HepG2 (cell line): ENCODE data around the gene NOS1. TPM values are rescaled to one million over a fixed set of nuclear protein-coding genes. Genes with fewer than 3 reads are reported as not detected.
A peak's percentile ranks its signal among the peaks of the same experiment; 100 is the strongest.

Experiments used
- ATAC-seq: fragments of 200-7000 bp; cut with Tn5 transposase; 3 replicates; pipeline ENCODE4 v1.9.1; 2020; ENCODE audit warnings: mild to moderate bottlenecking, moderate library complexity
- BruUV-seq: library from RNA; stranded (reverse); fragments of 400-500 nt; replicated peaks from 2 replicates; lab custom pipeline; 2021; lab: Mats Ljungman, UMichigan
- CTCF ChIA-PET: fragments of 300-600 bp; formaldehyde crosslinking; extraction: SDS; loops from one replicate; lab custom pipeline; 2021; ENCODE audit warnings: low total read pairs, inconsistent platforms, low intra/inter-chr PET ratio; lab: Yijun Ruan, JAX
- POLR2A ChIA-PET: fragments of 350-600 bp; sonication (Branson Sonifier 250); formaldehyde crosslinking; loops from one replicate; lab custom pipeline; 2020; ENCODE audit warnings: antibody characterized with exemption, inconsistent platforms; lab: Yijun Ruan, JAX
- DNase-seq: peaks from one replicate; pipeline ENCODE4 v3.0.0-alpha.2; 2015; ENCODE audit warnings: low spot score
- FAIRE-seq: peaks from 3 replicates; lab custom pipeline; 2011; peaks lifted over from hg19 to GRCh38; lab: Jason Lieb, UNC
- H2AFZ ChIP-seq: one replicate; pipeline ENCODE4 v1.6.1; 2011; ENCODE audit warnings: low read length, inconsistent platforms
- H3K27ac ChIP-seq: fragments of 300-600 bp; 3 replicates; pipeline ENCODE4 v1.8.0; 2011; ENCODE audit warnings: mixed run types, mild to moderate bottlenecking, mixed read lengths, low read length, inconsistent platforms; ENCODE audit not compliant: insufficient read depth; ENCODE audit errors: extremely low read length
- H3K27me3 ChIP-seq, 2 experiments: fragments of 200-600 bp in 1 of 2; 2 replicates in 1 of 2; 3 replicates in 1 of 2; pipeline versions ENCODE4 v1.6.0 to v1.8.0; 2011; ENCODE audit warnings: low read length in 2 of 2, mild to moderate bottlenecking in 2 of 2, moderate library complexity in 2 of 2, inconsistent platforms in 1 of 2; ENCODE audit not compliant: insufficient read depth in 2 of 2, control insufficient read depth in 1 of 2
- H3K36me3 ChIP-seq, 2 experiments: fragments of 200-600 bp in 1 of 2; replicated peaks in 1 of 2; 2 replicates in 1 of 2; 3 replicates in 1 of 2; pipeline versions ENCODE4 v1.5.1 to v1.8.0; 2011; ENCODE audit warnings: low read length in 2 of 2, inconsistent platforms in 1 of 2; ENCODE audit not compliant: insufficient read depth in 2 of 2, control insufficient read depth in 1 of 2
- H3K4me1 ChIP-seq: 2 replicates; pipeline ENCODE4 v1.5.1; 2012; ENCODE audit warnings: low read length, inconsistent platforms; ENCODE audit not compliant: insufficient read depth
- H3K4me2 ChIP-seq: 2 replicates; pipeline ENCODE4 v1.6.0; 2011; ENCODE audit warnings: low read depth, low read length, inconsistent platforms
- H3K4me3 ChIP-seq, 3 experiments: fragments of 200-600 bp in 1 of 3; sonication (generic), shearing (Covaris generic) in 1 of 3; replicated peaks in 1 of 3; 2 replicates each; pipeline ENCODE4 v1.5.1; 2011 to 2016; ENCODE audit warnings: low read length in 3 of 3, inconsistent platforms in 2 of 3, low read depth in 2 of 3, mild to moderate bottlenecking in 2 of 3, control low read depth in 1 of 3, mixed read lengths in 1 of 3; ENCODE audit not compliant: insufficient read depth in 1 of 3
- H3K79me2 ChIP-seq: one replicate; pipeline ENCODE4 v1.6.1; 2011; ENCODE audit warnings: low read length, inconsistent platforms; ENCODE audit not compliant: insufficient read depth
- H3K9ac ChIP-seq: 2 replicates; pipeline ENCODE4 v1.6.0; 2011; ENCODE audit warnings: mild to moderate bottlenecking, low read depth, low read length, inconsistent platforms; ENCODE audit not compliant: insufficient read depth
- H3K9me3 ChIP-seq: 2 replicates; pipeline ENCODE4 v1.5.1; 2012; ENCODE audit warnings: mild to moderate bottlenecking, low read length
- H4K20me1 ChIP-seq: 2 replicates; pipeline ENCODE4 v1.6.0; 2011; ENCODE audit warnings: inconsistent platforms, mild to moderate bottlenecking, low read length, moderate library complexity; ENCODE audit not compliant: insufficient read depth
- ADNP ChIP-seq: sonication (generic); formaldehyde crosslinking; IDR thresholded peaks from 2 replicates; pipeline ENCODE4 v1.4.0; 2020; ENCODE audit warnings: missing genetic modification reagents
- CHD2 ChIP-seq: IDR thresholded peaks from 2 replicates; pipeline ENCODE4 v1.6.1; 2011; ENCODE audit warnings: low read depth, low read length, improper control_type of control experiment
- KLF12 ChIP-seq: sonication (generic); formaldehyde crosslinking; IDR thresholded peaks from 2 replicates; pipeline ENCODE4 v1.4.0; 2020; ENCODE audit warnings: missing genetic modification reagents, borderline replicate concordance
- PCBP2 ChIP-seq: fragments of 200-400 bp; formaldehyde crosslinking; optimal IDR thresholded peaks from 2 replicates; pipeline ENCODE3; 2018; ENCODE audit warnings: low read length, low read depth; ENCODE audit not compliant: poor library complexity, severe bottlenecking
- REPIN1 ChIP-seq: sonication (generic); formaldehyde crosslinking; IDR thresholded peaks from 2 replicates; pipeline ENCODE4 v1.8.0; 2022; ENCODE audit warnings: missing genetic modification reagents, low read depth, mild to moderate bottlenecking, borderline replicate concordance
- RXRB ChIP-seq: IDR thresholded peaks from 2 replicates; pipeline ENCODE4 v1.6.1; 2016; ENCODE audit warnings: borderline replicate concordance, missing genetic modification reagents, missing compliant biosample characterization
- TBX2 ChIP-seq: sonication (generic); formaldehyde crosslinking; IDR thresholded peaks from 2 replicates; pipeline ENCODE4 v1.5.0; 2020; ENCODE audit warnings: missing genetic modification reagents, mild to moderate bottlenecking, borderline replicate concordance
- YEATS2 ChIP-seq: sonication (generic); formaldehyde crosslinking; IDR thresholded peaks from 2 replicates; pipeline ENCODE4 v1.4.0; 2020; ENCODE audit warnings: missing genetic modification reagents, borderline replicate concordance
- ZMYM3 ChIP-seq: sonication (generic); formaldehyde crosslinking; IDR thresholded peaks from 2 replicates; pipeline ENCODE4 v1.5.1; 2020; ENCODE audit warnings: mild to moderate bottlenecking, missing genetic modification reagents
- ZNF577 ChIP-seq: sonication (generic); formaldehyde crosslinking; IDR thresholded peaks from 2 replicates; pipeline ENCODE4 v1.4.0; 2020; ENCODE audit warnings: mild to moderate bottlenecking, low read depth, missing genetic modification reagents, borderline replicate concordance
- ZNF605 ChIP-seq: sonication (generic); formaldehyde crosslinking; IDR thresholded peaks from 2 replicates; pipeline ENCODE4 v1.8.0; 2022; ENCODE audit warnings: mild to moderate bottlenecking, missing genetic modification reagents
- ZNF615 ChIP-seq: sonication (generic); formaldehyde crosslinking; IDR thresholded peaks from 2 replicates; pipeline ENCODE4 v1.5.0; 2020; ENCODE audit warnings: mild to moderate bottlenecking, missing genetic modification reagents, borderline replicate concordance
- ZNF629 ChIP-seq: sonication (generic); formaldehyde crosslinking; conservative IDR thresholded peaks from 2 replicates; pipeline ENCODE4 v1.5.0; 2020; ENCODE audit warnings: missing genetic modification reagents
- ZNF766 ChIP-seq: sonication (generic); formaldehyde crosslinking; IDR thresholded peaks from 2 replicates; pipeline ENCODE4 v1.5.0; 2020; ENCODE audit warnings: missing genetic modification reagents, borderline replicate concordance
- WGBS: methylation state at CpG from one replicate; pipeline ENCODE4 v1.1.6; 2017; ENCODE audit warnings: low lambda C conversion rate; 5-methylcytosine and 5-hydroxymethylcytosine counted together
- in situ Hi-C: cut with HindIII; loops from 2 replicates; pipeline ENCODE4 v1.10.0; 2017; ENCODE audit warnings: low pct_unique_long_range_greater_than_20kb; ENCODE audit not compliant: extremely low pct_ligation_motif_present
- intact Hi-C: fragments of 100-400 bp; cut with micrococcal nuclease; formaldehyde crosslinking; loops from one replicate; pipeline ENCODE4 v1.10.0; 2022; ENCODE audit not compliant: unreplicated experiment
- polyA plus RNA-seq, 8 experiments: library from polyadenylated mRNA; depleted of rRNA in 3 of 8; stranded (reverse) in 7 of 8; unstranded in 1 of 8; fragments of >200 nt; fragmentation: Illumina TruSeq in 4 of 8; extraction: Trizol in 4 of 8; gene quantifications; 2 replicates each; pipeline versions ENCODE4 v1.2.1 to v1.2.3, GENCODE V29; 2011 to 2016; ENCODE audit warnings: low read depth in 4 of 8, missing spikeins in 1 of 8, mixed read lengths in 1 of 8; ENCODE audit not compliant: insufficient read depth in 1 of 8
- total RNA-seq, 5 experiments: library from RNA; depleted of rRNA; stranded (reverse); fragments of >200 nt; fragmentation: Illumina TruSeq; extraction: Trizol; gene quantifications; 2 replicates each; pipeline ENCODE4 v1.2.3, GENCODE V29; 2016; ENCODE audit warnings: low read depth in 1 of 5
- TF ChIP-seq, protein P1 (sequence below): sonication (generic); formaldehyde crosslinking; IDR thresholded peaks from 2 replicates; pipeline ENCODE4 v1.5.0; 2020; ENCODE audit warnings: missing genetic modification reagents, mild to moderate bottlenecking, borderline replicate concordance
- TF ChIP-seq, protein P2 (sequence below): sonication (generic); formaldehyde crosslinking; IDR thresholded peaks from 2 replicates; pipeline ENCODE4 v1.5.1; 2020; ENCODE audit warnings: mild to moderate bottlenecking, missing genetic modification reagents
- TF ChIP-seq, protein P3 (sequence below): sonication (generic); formaldehyde crosslinking; IDR thresholded peaks from 2 replicates; pipeline ENCODE4 v1.5.0; 2020; ENCODE audit warnings: missing genetic modification reagents

NOS1 gene
- total and polyA plus RNA-seq, 2 of the 13 experiments (the other 11 are each of a cell fraction or from before 2014, with no cell fraction given) = not detected

DNA sequence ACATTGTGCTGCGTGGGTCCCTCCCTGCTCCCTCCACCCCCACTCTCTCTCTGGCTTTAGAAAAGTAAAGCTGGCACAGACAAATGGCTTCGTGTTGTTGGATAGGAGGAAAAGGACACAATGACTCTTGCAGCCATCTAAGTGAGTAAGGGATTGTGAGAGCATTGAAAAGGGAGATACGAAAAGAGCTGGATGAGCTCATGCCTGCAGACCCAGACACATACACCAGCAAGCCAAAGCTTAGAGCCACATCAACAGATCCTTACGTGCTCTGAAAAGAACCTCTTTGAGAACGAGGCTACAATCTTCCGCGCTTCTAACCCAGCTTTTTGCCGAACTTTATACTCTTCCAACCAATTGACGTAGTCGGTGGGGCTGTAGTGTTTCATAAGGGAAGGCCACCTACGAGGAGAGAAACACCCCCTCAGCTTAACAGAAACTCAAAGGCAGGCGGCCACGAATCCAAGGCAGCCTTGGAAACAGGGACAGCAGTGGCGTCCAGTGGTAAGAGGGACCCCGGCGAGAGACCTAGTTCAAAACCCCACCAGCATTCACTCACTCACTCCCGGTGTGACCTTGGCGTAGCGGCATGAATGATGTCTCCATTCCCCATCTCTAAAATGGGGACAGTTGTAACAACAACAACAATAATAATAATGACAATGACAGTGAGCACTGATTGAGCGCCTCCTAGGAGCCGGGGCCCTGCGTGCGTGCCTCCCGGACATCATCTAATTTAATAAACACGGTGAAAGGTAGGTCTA, 172.3 kb downstream of the NOS1 start:
- Histone ChIP-seq H3K9ac (peak overlapping the region; percentile 87), H3K4me1 (peaks cover 37% of the 10 kb centered on the region), H3K36me3 (peaks cover 0 to 17% of the 10 kb centered on the region in 2 experiments; a peak in 3 of 5 replicates), H3K9me3 (no peaks in the 10 kb centered on the region), H3K4me3 (peak overlapping the region; percentile 82 to 100 (median 92)), H2AFZ (no peak overlapping the region), H3K27me3 (no peaks in the 10 kb centered on the region; a peak in 1 of 5 replicates), H3K79me2 (peaks cover 22% of the 10 kb centered on the region), H3K4me2 (peak overlapping the region; percentile 96), H4K20me1 (peaks cover 7% of the 10 kb centered on the region), H3K27ac (peak overlapping the region; percentile 70)
- in situ Hi-C loops (no loop called here), intact Hi-C loops (no loop called here)
- TF ChIP-seq REPIN1 = peak; percentile 95
- TF ChIP-seq, protein P1, sequence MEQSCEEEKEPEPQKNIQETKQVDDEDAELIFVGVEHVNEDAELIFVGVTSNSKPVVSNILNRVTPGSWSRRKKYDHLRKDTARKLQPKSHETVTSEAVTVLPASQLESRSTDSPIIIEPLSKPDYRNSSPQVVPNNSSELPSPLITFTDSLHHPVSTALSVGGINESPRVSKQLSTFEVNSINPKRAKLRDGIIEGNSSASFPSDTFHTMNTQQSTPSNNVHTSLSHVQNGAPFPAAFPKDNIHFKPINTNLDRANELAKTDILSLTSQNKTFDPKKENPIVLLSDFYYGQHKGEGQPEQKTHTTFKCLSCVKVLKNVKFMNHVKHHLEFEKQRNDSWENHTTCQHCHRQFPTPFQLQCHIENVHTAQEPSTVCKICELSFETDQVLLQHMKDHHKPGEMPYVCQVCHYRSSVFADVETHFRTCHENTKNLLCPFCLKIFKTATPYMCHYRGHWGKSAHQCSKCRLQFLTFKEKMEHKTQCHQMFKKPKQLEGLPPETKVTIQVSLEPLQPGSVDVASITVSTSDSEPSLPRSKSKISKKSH (CRISPR knock-in tag) = no peak
- TF ChIP-seq ZNF766 (CRISPR knock-in tag) = peak; percentile 34; the same call in 1 of the 2 replicates
- no peak for TF ChIP-seq TBX2 (CRISPR knock-in tag)
- no peak for TF ChIP-seq CHD2
- 0 out of 2 replicates have a peak, but pooled peaks have one; percentile 13 for TF ChIP-seq KLF12 (CRISPR knock-in tag)
- no peak for TF ChIP-seq YEATS2 (CRISPR knock-in tag)
- TF ChIP-seq PCBP2 = no peak
- TF ChIP-seq, protein P2, sequence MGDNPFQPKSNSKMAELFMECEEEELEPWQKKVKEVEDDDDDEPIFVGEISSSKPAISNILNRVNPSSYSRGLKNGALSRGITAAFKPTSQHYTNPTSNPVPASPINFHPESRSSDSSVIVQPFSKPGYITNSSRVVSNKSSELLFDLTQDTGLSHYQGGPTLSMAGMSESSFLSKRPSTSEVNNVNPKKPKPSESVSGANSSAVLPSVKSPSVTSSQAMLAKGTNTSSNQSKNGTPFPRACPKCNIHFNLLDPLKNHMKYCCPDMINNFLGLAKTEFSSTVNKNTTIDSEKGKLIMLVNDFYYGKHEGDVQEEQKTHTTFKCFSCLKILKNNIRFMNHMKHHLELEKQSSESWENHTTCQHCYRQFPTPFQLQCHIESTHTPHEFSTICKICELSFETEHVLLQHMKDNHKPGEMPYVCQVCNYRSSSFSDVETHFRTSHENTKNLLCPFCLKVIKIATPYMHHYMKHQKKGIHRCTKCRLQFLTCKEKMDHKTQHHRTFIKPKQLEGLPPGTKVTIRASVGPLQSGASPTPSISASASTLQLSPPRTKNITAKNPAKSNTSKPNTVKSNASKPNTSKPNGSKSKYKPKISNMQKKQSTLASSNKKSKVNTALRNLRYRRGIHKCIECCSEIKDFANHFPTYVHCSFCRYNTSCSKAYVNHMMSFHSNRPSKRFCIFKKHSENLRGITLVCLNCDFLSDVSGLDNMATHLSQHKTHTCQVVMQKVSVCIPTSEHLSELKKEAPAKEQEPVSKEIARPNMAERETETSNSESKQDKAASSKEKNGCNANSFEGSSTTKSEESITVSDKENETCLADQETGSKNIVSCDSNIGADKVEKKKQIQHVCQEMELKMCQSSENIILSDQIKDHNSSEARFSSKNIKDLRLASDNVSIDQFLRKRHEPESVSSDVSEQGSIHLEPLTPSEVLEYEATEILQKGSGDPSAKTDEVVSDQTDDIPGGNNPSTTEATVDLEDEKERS (CRISPR knock-in tag) = peak; percentile 72; the same call in 1 of the 2 replicates
- TF ChIP-seq ZNF615 (CRISPR knock-in tag) = 0 out of 2 replicates have a peak, but pooled peaks have one; percentile 23
- peak; percentile 61; the same call in 1 of the 2 replicates for TF ChIP-seq ADNP
- no peak for TF ChIP-seq RXRB
- TF ChIP-seq ZNF629 (CRISPR knock-in tag) = peak; percentile 89
- TF ChIP-seq ZNF577 (CRISPR knock-in tag) = no peak
- TF ChIP-seq, protein P3, sequence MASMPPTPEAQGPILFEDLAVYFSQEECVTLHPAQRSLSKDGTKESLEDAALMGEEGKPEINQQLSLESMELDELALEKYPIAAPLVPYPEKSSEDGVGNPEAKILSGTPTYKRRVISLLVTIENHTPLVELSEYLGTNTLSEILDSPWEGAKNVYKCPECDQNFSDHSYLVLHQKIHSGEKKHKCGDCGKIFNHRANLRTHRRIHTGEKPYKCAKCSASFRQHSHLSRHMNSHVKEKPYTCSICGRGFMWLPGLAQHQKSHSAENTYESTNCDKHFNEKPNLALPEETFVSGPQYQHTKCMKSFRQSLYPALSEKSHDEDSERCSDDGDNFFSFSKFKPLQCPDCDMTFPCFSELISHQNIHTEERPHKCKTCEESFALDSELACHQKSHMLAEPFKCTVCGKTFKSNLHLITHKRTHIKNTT = no peak
- peak; percentile 68; the same call in 1 of the 2 replicates for TF ChIP-seq ZMYM3
- TF ChIP-seq ZNF605 (CRISPR knock-in tag) = 0 out of 2 replicates have a peak, but pooled peaks have one; percentile 16
- no TSS peak for BruUV-seq
- DNase-seq (no peak), FAIRE-seq (no peak), ATAC-seq (no peak)
- CTCF ChIA-PET = no interaction called here
- 51% methylated on average over 22 of the region's 25 CpGs for WGBS
- POLR2A ChIA-PET = no interaction called here
